ENCODE data around the gene EPC2.
A peak's percentile ranks its signal among the peaks of the same experiment; 100 is the strongest.
"Not testable (repeated sequence)": the region's sequence is repeated elsewhere in the genome, so short reads cannot be mapped to it uniquely, and the experiment has no call there.

EPC2 gene

GRCh38 chr2:148640767-148641166 lies 3.8 kb upstream of the EPC2 start:
- peak; percentile 28 for DNase-seq (ENCODE audit: low read depth, low spot score)

DNA sequence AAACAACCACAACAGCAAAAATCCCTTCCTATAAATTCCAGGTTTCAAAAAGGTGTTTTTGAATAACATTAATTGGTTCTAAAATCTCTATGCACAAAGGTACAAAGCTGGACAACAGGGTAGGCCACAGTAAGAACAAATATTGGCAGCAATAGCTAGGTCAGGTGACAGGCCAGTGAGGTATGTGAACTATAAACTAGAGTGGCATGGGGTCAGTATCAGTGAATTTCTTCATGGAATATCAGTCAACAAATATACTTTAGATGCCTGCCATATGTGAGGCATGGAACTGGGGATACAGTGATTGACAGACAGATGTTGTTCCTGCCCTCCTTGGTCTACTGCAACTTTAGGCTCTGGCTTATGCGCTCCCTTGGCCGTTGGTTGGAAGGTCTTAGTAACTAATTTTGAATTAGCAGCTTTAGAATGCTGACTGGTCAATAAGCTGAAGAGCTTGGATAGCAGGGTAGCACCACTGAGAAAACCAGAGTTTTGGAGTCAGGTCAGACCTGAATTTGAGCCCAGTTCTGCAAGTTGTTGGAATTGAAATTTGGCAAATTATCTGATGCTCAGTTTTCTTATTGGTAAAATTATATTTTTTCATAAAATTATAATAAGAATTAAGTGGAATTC lies 2.3 kb upstream of the EPC2 start:
- no peak for DNase-seq (ENCODE audit: low read depth, low spot score)

DNA sequence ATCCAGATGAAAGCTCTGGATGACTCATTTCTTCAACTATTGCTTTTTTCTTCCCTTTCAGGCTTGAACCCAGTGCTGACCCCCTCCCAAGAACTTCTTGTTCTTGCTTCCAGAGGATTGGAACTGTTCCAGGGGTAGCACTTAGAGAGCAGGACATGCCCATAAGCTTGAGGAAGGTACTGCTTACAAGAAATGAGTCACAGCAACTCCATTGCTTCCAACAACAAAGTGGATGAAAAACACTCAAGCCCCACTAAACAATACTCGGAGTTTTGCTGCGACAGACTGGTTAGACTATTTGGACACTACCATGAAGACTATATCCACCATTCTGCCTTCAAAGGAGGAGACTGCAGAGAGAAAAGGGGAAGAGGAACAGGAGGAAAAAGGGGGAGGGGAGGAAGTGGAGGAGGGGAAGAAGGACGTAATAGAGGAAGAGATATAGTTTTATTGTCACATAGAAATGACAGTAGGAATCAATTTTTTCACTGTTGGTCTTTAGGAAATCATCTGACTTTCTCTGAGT lies 1.6 kb upstream of the EPC2 start:
- peak; percentile 84 for DNase-seq (ENCODE audit: low read depth, low spot score)

GRCh38 chr2:148643421-148643820 lies 1.1 kb upstream of the EPC2 start:
- DNase-seq (ENCODE audit: low read depth, low spot score) = no peak

- peak; percentile 98 for DNase-seq (ENCODE audit: low read depth, low spot score)
These were observed 460 bp downstream of the EPC2 start for GRCh38 chr2:148644883-148645538.

DNA sequence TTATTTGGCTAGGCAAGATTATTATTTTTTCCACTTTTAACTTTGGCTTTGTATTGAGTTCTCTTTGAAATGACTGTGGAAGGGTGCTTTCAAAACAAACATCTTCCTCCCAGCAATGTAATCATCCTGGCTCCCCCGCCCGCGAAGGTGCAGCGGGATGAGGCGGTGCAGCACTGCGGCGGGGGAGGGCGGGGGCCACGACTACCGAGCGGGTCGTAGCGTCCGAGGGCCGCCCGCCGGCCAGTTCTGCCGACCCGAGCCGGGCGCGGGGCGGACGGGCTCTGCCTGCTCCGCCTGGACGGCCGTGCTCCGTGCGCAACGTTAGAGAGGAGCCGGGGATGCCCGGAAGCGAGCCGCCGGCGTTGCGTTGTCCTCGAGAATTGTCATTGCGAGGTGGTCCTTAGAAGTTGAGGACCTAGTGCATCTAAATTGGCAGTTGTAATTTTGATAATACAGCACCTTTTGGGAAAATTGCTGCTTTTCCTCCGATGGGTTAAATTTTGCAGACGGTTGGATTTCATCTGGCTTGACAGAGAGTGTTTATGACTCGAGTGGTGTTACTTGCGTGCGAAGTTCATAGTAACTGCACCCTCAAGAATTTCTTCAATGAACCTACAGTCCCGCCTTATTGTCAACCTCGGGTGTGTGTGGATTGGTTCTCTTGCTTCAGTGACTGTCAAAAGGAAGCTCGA lies 1.1 kb downstream of the EPC2 start:
- peak; percentile 90 for DNase-seq (ENCODE audit: low read depth, low spot score)

DNA sequence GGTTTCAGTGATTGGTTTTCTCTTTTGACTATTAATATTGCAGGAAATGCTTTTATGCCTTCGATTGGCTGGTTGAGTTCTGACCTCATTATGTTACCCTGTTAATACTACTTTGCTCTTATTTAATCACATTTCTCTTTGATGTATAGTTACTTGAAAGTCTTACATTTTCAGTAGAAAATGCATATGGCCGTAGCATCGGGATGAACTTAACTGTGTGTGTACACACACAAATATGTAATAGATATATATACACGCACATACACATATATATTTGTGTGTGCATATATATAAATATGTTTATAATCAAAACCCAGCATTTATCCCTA lies 1.6 kb downstream of the EPC2 start:
- DNase-seq (ENCODE audit: low read depth, low spot score) = no peak

DNA sequence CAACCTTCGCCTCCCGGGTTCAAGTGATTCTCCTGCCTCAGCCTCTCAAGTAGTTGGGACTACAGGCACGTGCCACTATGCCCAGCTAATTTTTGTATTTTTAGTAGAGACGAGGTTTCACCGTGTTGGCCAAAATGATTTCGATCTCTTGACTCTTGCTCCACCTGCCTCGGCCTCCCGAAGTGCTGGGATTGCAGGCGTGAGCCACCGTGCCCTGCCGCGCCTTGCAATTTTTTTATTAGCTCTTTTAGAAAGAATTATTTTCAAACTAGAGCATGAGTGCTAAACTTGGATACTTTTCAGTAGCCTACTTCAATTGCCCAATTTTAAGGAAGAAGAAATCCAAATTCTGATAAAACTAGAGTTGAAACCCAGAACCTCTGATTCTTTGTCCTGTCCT lies 3.2 kb downstream of the EPC2 start:
- DNase-seq (ENCODE audit: low read depth, low spot score) = not testable (repeated sequence)

DNA sequence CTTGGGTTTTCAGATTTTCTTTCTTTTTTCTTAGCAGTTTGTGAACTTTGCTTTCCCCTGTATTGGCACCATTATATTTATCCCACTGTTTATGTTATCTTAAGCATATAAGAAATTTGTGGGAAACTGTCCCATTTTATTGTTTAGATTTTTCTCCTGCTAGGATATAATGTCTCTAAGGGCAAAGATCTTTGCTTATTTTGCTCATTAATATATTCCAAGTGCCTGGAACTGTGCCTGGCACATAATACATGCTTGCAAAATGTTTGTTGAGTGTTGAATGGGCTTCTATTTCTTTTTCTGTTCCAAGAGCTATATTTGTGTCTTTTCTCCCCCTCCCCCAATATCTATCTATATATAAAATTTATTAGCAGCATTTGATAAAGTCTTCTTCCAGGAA lies 5.4 kb downstream of the EPC2 start:
- DNase-seq (ENCODE audit: low read depth, low spot score) = no peak

DNA sequence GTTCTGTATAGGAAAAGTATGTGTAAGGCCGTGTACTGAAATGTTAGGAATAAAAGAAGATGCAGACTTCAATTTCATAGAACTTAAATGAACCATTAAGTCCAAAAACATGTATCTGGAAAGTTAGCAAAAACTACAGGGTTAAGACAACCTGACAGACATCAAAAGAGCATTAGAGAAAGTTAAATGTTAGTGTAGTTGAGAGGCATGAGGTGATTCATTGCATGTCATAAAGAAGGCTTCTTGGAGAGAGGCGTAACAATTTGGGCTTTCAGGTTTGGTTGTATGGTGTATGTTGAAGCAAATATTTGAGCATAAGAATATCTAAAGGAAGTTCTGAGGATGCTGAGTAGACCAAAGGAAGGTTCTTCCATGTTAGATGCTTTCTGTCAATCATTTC lies 6.3 kb downstream of the EPC2 start:
- DNase-seq (ENCODE audit: low read depth, low spot score) = no peak

DNA sequence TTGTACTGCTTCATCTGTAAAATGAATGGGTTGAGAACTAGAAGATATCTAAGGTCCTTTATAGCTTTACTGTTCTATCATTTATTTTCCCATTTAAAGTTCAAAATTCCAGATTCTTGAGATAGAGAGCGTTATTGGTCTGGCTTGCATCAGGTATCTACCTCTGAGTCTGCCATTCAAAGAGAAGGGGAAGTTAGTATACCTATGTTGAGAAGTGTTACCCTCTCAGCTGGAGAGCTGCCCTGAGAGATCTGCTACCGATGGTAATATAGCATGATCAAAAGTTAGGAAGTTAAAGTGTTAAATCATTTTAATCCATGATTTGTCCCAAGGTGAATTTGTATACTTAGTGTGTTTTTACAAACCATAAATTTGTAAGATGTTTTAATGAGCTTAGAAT lies 7.4 kb downstream of the EPC2 start:
- no peak for DNase-seq (ENCODE audit: low read depth, low spot score)

GRCh38 chr2:148653437-148653836 lies 8.9 kb downstream of the EPC2 start:
- no peak for DNase-seq (ENCODE audit: low read depth, low spot score)

- DNase-seq (ENCODE audit: low read depth, low spot score) = no peak
These were observed 9.9 kb downstream of the EPC2 start for GRCh38 chr2:148654435-148654834.

DNA sequence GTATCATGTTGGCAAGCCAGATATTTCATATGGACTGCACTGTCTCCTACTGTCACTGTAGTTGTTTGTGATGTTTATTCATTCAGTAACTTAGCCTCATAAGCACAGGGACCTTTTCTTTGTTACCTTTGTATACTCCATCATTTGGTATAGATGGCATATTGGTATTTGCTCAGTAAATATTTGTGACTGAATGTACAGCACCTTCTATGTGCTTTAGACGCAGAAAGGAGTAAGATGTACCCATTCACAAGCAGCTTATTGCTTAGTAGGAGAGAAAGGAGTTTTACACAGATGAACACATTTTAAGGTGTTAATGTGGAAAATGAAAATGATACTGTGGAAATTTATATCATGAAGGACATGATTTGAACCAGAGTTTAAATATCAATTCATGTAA lies 12.0 kb downstream of the EPC2 start:
- no peak for DNase-seq (ENCODE audit: low read depth, low spot score)

DNA sequence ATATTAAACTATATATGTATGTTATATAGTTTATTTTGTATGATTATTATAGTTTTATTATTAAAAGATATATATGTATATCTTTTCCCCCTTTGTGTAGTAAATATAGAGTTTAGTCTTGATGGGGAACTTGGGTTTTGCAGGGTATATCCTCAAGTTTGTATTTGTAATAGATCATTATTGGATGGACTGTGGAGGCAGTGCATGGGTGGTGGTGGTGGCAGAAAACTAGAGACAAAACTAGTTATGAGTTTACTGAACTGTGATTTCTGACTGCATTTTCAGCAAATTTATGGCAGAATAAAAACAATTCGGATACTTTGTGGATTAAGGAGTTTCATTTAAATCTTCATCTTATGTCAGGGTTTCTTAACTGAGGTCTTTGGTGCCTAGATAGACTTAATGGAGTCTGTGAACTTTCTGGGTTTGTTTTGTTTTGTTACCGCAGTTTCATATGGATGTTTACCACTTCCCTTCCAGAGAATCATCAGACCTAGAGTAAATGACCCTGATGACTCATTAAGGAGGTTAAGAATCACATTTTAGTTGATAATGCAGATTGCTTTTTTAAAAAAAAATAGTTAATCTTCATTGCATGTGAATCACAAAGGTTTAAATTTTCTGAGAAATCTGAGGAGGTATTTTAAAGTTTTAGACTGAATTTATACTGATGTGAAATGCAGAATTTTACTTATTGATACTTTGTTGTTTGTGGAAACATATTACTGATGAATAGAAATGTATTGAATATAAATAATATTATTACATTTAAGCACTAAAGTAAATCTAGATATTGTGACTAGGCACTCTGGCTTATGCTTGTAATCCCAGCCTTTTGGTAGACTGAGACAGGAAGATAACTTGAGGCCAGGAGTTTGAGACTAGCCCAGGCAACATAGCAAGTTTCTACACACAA lies 14.5 kb downstream of the EPC2 start:
- peak; percentile 27 for DNase-seq (ENCODE audit: low read depth, low spot score)

- no peak for DNase-seq (ENCODE audit: low read depth, low spot score)
These were observed 16.4 kb downstream of the EPC2 start for GRCh38 chr2:148660999-148661398.

DNA sequence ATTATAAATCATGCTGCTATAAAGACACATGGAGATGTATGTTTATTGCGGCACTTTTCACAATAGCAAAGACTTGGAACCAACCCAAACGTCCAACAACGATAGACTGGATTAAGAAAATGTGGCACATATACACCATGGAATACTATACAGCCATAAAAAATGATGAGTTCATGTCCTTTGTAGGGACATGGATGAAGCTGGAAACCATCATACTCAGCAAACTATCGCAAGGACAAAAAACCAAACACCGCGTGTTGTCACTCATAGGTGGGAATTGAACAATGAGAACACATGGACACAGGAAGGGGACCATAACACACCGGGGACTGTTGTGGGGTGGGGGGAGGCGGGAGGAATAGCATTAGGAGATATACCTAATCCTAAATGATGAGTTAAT lies 17.8 kb downstream of the EPC2 start:
- DNase-seq (ENCODE audit: low read depth, low spot score) = not testable (repeated sequence)

- no peak for DNase-seq (ENCODE audit: low read depth, low spot score)
These were observed 19.7 kb downstream of the EPC2 start for GRCh38 chr2:148664229-148664628.

GRCh38 chr2:148666555-148666954 lies 22.0 kb downstream of the EPC2 start:
- peak; percentile 25 for DNase-seq (ENCODE audit: low read depth, low spot score)

GRCh38 chr2:148667113-148667836 lies 22.7 kb downstream of the EPC2 start:
- DNase-seq (ENCODE audit: low read depth, low spot score) = peak; percentile 18

DNA sequence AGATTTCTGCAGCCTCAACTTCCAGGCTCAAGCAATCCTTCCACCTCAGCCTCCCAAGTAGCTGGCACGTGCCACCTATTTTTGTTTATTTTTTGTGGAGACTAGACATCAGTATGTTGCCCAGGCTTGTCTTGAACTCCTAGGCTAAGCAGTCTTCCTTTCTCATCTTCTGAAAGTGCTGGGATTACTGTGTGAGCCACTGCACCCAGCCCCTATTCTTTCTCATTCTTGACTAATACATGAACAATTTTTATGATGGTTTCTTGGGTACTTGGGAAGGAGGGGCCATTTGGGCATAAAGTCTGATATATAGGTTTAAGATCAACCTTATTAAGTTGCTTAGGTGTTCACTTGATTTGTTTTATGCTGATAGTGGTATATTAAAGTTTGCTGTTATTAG lies 26.2 kb downstream of the EPC2 start:
- no peak for DNase-seq (ENCODE audit: low read depth, low spot score)

All from astrocyte of the hippocampus (primary cell).